NCI-H1436 treated with DMSO at 0.1 percent for 48 hours (cell line): ENCODE measurements around the gene PAX2.

Experiments used
- DNase-seq: peaks from one replicate; lab custom pipeline; 2025; lab: John Stamatoyannopoulos, UW

PAX2 gene

DNA sequence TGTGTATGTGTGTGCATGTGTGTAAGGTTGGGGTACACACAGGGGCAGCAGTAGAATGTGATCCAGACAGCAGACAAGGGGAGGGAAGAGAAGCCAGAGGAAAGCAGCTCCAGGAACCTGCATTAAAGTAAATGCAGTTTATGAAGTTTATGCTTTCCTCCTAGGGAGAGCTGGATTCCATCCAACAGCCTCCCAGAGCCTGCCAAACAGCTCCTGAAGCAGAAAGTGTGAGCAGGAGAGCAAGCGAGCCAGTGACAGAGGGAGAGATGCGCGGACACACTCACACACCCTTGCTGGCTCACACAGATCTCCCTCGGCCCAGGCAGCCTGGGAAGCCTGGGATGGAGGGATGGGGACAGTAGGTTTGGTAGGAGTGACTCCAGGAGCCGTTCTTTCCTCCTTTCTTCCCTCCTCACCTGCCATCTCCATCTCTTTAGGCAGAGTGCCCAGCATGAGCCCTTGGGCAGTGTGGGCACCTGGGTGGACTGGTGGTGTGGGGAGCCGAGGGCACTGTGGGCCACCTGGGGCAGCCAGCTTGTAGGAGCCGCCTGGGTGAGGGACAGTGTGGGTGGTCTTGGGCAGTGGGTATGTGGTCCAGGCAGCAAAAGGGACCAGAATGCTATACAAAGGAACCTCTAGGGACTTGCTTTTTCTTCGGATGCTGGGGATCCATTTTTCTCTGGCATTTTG, 46.1 kb downstream of the PAX2 start:
- no peak for DNase-seq

DNA sequence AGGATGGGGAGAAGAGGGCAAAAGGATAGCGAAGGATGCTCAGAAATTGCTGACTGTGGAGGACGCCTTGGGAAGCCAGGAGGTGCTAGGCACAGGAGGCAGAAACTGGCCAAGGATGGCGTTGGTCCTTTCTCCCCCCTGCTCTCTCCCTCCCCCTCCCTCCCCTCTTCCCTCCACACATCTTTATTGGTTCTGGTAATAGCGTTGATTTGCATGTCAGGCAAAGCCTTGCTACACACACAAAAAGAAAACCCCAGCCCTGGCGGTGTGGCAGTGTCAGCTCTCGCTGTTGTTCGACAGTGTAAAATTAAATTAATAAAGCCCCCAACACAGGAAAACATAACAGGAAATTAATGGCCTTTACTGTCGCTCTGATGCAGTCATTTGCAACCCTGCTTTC, 47.2 kb downstream of the PAX2 start:
- DNase-seq: no peak

DNA sequence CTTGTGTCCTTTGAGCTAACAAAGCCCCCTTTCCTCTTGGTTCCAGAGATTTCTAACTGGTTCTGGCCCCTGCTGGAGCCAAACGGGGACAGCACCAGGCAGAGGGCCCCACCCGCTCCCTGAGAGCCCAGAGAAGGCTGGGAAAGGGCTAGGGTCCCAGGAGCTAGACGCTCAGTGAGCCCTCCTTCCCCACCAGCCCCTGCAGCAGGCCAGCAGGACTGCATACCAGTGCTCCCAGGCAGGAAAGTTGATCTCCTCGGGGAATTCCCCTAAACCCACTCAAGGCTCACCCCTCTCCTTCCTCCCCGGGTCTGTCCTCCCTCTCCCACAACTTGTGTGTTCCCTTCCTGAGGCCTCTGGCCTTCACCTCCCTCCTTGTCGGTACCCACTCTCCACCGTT, 47.7 kb downstream of the PAX2 start:
- no peak for DNase-seq

DNA sequence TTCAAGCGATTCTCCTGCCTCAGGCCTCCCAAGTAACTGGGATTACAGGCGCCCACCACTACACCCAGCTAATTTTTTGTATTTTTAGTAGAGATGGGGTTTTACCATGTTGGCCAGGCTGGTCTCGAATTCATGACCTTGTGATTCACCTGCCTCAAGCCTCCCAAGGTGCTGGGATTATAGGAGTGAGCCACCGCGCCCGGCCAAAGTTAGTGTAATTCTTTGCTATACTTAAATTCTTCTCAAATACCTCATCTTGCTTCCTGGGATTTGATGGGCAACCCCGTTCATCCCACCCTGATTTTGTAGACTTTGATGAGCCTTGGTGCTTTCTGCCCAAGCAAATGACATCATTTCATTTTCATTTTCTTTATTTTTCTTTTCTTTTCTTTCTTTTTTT, 54.5 kb downstream of the PAX2 start:
- DNase-seq: no peak

DNA sequence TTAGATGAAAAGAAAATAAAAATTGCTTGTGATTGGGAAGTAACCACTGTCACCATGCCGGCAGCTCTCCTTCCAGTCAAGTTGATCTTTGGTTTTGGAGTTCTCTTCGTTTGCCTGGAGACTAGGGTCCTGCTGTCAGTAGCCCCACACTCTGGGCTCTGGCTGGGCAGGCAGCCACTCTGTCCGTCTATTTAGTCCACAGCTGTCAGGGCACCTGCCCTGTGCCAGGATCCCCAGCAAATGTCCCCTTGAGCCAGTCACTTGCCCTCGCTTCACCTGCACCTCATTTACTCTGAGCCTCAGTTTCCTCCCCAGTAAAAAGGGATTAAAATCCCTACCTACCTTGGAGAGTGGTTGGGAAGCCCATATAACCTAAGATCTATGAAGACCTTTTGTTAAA, 55.5 kb downstream of the PAX2 start:
- no peak for DNase-seq

DNA sequence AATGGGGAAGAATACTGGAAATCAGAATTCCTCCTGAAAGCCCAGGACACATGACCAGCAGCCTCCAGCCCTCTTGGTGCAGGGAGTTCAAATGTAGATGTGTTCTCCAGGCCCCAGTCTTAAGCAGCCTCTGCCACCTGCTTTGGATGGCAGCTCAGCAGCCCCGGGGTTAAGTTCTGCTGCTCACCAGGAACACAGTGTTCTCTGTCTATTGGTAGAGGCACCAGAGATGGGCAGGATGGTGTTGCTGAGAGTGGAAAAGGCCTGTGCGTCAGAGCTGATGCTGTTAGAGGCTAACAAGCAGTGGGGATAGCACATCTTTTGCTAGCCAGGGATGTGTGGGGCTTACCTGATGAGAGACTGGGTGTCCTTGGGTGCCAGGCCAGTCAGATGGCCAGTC, 56.8 kb downstream of the PAX2 start:
- no peak for DNase-seq

DNA sequence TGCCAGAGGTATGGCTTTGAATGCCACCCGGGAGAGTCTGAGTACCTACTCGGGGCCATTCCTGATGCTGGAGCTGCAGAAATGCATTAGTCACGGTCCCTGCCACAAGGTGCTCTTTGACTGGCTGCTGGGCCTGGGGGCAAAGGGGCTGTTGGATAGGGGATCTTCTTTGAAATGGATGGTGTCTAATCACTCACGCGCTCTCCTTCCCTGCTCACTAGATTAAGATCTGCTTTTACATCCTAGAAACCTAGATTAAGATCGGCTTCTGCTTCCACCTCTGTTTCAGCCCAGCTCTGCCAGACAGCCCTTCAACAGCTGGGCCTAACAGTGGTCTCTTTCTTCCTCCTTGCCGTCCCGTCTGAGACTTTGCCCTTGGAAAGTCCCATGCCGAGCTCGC, 57.2 kb downstream of the PAX2 start:
- DNase-seq: no peak

DNA sequence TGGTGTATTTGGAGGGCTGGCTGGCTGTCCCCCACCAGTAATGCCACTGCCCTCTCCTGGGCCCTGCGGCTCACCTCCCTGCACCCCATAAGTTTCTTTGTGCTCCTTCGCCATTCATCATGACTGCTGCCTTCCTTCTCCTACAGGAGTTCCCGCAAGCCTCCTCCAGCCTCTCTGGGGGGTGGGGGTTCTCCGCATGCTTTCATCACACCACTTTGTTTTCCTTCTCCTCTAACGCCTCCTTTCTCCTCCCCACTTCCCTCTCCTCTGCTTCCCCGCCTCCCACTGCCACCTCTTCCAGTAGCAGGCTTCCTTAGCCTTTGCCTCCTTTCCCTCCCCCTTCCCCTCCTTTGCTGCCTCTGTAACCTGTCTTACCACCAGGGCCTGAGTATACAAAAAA, 58.1 kb downstream of the PAX2 start:
- no peak for DNase-seq

DNA sequence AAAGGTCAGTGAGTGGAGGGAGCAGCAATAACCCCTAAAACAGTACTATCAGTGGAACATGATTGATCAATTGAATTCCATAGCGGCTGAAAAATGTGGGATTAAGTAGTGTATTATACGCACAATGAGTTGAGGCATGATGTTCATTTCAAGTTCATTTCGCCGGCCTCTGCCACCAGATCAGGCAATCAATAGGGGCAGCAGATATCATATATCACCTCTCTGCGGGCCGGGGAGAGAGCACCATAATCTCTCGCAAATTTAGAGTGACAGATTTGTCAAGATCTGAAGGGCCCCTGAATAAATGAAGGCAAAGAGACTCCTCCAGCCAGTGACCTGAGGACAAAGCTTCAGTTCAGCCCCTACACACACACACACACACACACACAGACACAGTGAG, 58.5 kb downstream of the PAX2 start:
- no peak for DNase-seq

DNA sequence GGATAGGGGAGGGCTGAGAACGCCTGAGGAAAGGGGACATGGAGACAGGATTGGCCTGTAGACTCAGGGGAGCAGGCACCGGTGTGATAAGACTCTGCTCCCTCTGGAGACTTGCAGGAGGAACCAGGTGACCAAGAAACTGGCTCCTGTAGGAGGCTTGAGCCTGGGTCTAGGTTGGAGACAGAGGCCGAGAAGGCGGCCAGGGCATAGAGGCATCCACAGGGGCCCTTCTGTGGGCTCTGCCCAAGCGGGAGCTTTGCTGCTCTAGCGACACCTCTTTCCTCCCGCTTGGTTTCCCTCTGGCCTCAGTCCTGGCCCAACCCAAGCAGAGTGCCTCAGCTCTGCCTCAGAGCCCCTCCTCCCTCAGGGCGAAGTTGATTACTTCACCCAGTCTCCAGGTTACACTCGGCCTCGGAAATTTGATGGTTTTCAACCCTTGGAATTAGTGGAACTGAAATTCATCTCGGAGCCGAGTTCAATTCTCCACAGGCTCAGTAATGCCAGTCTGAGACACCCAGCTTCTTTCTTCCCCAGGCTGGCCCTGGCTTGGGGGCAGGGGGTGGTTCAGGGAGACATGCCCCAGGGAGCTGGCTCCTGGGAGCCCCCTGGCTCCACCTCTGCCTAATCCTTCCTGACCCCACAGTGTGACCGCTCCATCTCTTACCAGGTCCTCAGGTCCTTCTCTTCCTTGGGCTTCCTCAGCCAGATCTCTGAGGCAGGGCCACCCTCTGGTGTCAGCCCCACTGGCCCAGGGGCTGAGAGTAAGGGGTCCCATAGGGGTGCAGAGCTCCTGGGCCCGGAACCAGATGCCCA, 60.4 kb downstream of the PAX2 start:
- no peak for DNase-seq

DNA sequence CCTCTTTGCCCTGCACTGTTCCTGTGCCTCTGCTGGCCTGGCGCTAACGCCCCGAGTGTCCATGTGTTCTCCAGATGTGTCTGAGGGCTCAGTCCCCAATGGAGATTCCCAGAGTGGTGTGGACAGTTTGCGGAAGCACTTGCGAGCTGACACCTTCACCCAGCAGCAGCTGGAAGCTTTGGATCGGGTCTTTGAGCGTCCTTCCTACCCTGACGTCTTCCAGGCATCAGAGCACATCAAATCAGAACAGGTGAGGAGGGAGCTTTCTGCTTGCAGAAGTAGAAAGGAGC, 60.9 kb downstream of the PAX2 start:
- no peak for DNase-seq

DNA sequence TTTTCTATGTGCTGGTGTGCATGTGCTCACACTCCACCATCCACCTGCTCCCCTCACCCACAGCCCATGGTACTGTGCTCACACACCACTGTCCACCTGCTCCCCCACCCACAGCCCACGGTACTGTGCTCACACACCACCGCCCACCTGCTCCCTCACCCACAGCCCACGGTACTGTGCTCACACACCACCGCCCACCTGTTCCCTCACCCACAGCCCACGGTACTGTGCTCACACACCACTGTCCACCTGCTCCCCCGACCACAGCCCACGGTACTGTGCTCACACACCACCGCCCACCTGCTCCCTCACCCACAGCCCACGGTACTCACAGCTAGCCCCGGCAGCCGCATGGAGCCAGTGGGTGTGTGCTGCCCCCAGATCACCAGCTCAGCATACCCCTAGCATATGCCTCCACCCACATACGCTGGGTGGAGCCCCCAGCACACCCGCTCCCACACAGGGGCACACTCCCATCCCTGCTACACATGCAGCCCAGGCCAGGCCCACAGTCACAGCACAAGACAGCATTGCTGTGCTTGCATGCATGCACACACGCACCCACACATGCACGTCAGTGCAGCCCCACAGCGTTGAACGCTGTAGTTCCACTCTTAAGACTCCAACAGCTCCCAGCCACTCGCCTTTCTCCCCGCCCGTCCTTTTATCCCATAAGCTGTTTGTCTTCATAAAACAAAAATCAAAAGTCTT, 62.0 kb downstream of the PAX2 start:
- no peak for DNase-seq

DNA sequence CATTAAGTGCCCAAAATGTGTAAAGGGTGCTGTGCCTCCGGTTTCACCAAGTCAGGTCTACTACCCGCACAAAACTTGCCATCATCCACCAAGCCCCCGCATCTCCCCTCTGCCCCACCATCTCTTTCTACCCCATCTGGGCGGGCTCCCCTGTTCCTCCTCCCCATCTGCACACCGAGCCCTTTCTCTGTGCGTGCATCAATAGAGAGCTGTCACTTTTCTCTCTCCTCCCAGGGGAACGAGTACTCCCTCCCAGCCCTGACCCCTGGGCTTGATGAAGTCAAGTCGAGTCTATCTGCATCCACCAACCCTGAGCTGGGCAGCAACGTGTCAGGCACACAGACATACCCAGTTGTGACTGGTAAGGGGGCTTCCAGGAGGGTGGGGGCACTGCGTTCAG, 63.5 kb downstream of the PAX2 start:
- no peak for DNase-seq

DNA sequence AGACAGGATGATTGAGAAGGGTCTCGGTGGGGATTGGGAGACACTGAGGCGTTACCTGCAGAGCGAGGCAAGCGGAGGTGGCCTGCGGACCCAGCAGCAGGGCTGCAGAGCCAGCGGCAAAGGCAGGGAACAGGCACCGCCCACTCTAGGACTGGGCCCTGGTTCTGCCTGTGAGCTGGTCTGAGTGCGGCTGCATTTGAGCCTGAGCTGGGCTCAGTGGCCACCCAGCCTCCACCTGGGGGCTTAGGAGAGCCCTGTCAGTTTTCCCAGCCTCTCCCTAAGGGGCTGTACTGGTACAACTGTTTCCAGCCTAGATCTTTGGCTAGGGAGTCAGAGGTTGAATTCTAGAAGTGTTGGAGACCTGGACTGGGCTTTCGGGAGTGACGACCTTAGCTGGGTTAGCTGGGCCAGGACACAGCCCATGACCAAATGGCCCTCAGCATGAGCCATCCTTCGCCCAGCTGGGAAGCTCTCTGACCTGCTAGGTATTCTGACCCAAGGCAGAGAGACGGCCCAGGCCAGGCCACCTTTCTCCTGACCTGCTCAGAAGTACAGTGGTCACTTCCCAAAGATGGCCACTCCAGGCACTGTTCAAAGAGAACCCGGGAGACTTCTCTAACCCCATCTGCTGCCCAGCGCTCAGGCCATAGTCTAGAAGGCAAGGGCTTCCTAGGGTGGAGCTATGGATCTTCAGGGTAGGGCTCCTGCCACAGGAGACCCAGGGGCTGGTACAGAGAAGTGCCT, 64.9 kb downstream of the PAX2 start:
- no peak for DNase-seq

DNA sequence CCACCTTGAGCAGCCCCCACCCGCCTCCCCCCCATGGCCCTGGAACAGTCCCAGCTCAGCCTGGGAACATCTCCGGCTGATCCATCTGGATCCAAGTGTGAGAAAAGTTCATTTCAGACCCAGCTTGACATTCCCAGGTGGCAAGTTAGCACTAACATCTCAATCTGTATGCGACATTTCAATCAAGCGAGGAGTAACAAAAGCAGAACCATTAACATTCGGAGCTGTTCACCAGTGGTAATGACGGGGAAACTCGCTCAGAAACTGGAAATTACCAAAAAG, 65.4 kb downstream of the PAX2 start:
- DNase-seq: no peak

DNA sequence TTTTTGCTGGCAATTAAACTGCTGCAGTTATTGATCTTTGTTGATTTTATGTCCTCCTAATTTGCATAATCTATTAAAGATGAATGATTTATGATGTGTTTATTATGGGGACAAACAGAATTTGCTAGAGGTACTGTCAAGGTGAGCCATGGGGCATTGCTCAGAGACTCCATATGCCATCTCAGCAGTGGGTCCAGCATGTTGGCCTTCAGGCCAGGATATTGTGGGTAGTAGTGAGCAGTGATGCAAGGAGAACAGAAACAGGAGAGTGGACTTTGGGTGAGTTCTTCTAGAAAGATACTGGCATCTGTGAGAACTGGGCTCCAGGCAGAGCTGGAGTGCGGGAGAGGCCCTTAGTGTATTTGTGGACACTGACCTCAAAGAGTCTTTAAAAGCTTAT, 65.9 kb downstream of the PAX2 start:
- DNase-seq: no peak

DNA sequence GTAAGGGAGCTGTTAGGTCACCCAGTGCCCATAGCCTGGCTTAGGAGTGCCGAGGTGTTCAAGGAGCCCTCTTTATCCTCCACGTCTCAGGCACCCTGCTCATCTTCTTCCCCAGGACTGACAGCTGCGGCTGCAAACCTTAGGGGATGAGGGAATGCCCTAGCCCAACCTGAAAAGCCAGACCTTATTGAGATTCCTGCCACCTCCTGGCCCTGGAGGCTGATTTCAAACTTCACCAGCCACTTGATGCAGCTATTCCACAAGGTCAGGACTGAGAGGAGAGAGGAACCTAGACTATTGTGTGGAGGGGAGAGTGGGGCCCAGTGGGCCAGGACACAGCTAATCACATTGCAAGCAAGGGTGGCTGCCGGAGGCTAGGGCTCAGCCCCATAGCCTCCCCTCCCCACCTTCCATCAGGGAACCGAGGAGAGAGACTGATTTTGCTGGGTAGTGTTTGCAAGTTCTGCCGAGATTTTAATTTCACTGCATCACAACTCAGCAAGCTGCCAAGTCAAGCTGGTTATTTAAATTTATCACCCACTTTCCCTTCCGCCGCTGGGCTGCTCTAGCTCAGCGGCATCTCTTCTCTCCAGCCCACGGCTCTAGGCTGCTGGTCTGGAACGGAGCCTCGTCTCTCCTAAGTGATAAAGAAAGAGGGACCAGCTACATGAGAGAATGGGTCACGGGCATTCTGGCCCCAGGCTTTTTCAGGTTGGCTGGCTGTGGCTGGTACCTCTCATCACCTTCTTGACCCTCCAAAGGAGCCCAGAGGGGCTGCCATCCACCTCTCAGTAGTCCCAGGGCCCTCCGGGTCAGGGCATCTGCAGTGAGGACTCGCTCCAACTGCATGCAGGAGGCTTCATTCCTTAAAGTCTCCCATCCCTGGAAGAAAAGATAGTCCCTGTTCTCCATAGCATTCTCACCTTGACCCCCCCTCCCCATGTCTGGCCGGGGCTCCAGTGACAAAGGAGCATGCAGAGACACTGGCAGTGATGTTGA, 66.7 kb downstream of the PAX2 start:
- DNase-seq: no peak

DNA sequence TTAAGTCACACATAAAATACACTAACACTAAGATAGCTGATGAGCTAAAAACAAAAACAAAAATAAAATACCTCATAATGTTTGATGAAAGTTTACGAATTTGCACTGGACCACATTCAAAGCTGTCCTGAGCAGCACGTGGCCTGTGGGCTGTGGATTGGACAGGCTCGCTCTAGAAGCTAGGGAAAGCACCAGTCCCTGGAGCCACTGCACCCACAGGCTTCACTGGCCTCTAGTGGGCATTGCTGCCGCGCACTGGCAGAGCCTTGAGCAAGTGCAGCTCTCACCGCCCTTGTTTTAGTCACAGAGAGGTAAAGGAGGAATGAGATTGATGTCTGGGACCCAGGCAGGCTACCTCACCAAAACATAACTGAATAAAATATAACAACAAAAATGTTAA, 67.6 kb downstream of the PAX2 start:
- DNase-seq: no peak

DNA sequence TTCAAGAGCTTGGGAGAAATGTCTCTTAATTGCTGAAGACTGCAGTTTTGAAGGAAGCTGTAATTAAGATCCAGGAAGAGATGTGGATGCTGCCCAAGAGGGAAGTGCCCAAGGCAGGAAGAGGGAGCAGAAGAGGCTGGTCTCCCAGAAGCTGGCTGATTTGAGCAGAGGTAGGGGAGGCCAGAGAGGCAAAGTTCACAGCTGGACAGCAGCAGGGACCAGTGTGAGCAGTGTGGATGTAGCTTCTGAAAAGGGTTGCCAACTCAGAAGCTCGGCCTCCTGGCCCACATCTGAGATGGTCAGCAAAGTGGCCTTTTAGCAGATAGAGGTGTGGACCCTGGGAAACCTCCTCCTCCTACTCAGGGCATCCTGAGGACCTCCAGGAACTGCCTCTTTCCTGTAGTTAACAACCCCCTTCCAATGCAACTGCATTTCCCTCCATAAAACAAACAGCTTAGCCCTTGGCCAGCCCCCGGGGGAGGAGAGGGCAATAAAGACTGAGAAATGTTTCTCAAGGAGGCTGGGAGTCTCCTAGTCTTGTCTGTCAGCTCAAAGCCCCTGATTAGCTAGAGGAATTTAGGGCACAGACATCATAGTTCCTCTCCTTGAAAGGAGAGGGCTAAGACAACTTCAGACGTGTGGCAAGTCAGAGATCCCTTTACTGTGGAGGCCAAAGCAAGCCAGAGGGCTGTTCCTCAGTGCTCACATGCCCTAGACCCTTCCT, 69.5 kb downstream of the PAX2 start:
- no peak for DNase-seq

DNA sequence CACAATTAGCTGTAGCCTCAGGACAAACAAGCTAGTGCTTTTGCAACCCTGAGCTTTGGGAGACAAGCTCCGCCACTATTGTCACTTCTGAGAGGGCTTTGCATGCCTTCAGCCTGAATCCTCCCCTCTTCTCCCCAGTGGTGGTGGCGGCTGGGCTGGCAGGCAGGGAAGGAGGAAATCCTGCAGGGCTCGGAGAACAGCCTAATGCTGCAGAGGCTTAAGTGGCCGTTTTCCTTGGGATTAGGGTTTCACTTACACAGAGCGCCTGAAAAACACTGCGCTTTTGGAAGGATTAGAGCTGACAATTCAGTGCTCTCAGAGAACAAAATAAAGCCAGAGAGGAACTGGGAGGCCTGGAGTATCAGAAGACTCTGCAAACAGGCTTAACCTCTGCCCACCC, 71.3 kb downstream of the PAX2 start:
- DNase-seq: no peak

DNA sequence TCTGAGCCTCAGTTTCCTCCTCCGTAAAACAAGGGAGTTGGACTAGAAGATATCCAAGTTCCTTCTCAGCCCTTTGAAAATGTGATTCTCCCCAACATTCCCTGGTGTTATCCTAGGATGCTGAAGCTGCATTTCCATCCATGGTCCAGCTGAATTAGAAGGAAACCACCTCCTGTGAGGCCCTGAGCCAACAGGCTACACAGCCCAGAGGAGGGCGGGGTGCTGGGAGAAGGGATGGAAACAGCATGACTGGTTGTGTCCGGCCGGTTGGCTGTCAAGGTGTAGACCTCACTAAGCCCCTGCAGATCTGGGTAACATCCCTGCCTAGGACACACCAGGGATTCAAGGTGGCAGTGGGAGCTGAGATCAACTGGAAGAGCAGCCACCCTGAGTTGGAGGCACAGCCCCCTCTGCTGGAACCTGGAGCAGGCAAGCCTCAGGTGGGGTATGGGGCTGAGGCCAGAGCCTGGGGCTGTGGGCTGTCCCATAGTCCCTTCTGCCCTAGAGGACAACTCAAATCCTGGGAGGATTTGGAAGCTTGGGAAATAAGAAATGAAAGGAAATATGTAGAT, 72.0 kb downstream of the PAX2 start:
- no peak for DNase-seq
